GM21528 (cell line): ENCODE data around the gene ITGB6.
A peak's percentile ranks its signal among the peaks of the same experiment; 100 is the strongest.

ENCODE experiments used
- ATAC-seq: cut with Tn5 transposase; IDR thresholded peaks from one replicate; pipeline ENCODE4 v1.9.1; 2021; ENCODE audit warnings: mild to moderate bottlenecking, moderate library complexity; ENCODE audit not compliant: unreplicated experiment, low FRiP score

Gene ITGB6

DNA sequence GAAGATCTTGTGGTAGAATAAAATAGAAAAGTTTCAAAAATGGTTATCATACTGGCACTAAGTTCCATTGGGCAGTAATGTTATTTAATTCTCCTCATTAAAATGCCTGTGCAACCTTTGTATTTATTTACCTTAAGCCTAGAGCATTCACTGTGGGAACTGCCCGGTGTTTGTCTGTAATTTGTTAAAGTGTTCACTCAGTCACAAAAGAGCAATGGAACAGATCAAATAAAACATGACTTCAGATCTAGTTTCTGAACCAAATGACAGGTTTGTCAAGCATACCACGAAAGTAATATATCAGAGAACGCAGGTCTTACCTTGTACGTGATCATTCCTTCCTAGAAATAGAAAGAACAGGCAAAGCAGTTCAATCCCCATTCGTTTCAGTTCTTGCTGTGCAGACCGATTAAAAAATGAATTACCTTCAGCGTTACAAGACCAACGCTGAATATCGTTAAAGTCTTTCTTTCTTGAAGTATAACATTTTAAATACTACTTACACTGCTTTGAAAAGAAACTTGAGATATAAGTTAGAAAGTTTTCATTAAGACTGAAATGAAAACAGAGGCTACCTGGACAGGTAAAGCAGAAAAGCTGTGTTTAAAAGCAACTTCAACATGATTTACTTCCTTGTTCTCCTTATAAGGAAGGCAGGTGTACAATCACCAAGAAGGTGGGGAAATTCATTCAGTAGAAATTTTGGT, at the start of gene ITGB6:
Gene ITGB6 (minus strand): TSS at position 590 of the 707 bp plus-strand sequence. CDS start 209 bp downstream, at position 381.
- no peak for ATAC-seq

- no peak for ATAC-seq
Observed at GRCh38 chr2:160247296-160248035, 47.4 kb upstream of the ITGB6 start.

DNA sequence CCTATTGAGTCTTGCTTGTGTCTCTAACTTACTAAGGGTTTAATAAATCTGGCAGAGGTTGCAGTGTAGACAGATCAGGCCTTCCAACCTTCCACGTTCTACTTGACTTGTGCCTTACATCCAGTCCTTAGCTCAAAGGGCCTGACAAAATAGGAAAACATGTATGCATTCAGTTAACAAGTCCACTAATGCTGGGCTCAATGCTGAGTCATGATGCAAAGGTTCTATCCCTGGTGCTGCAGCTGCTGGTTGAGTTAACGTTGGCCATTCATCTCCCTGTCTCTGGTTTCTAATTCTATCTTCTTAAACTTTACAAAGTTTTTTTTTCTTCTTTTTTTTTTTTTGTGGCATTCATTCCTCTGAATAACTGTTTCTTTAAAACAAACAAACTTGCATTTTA, 46.3 kb upstream of the ITGB6 start:
- no peak for ATAC-seq

GRCh38 chr2:160245614-160246155, 45.6 kb upstream of the ITGB6 start:
- no peak for ATAC-seq

DNA sequence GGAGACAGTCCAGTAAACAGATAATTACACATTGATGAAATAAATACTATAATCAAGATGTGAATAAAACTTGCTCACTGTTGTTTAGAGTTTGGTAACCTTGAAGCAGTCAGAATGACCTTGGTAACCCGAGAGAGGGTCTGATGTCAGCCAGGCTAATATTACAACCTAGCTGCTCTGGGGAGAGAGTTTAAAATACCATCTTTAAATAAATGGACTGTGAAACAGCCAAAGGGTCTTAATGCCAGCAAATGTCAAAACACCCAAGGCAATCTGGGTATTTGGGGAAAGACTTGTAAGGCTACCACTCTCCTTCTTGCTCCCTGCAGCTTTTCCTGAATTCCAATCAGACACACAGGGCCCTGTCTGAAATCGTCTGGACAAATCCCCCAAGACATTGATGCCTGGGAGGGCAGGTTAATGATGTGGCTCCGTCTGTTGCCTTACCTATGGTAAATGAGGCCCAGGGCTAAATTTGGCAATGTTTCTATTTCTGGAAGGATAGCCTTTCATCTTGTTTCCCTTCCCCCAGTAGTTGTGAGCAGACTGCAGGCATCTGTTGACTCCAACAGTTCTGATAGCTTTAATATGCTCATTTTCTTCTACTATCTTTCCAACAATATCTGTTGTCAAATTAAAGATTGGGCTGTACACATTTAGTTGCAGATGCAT, 43.0 kb upstream of the ITGB6 start:
- no peak for ATAC-seq

- no peak for ATAC-seq
Observed at GRCh38 chr2:160241251-160242137, 41.4 kb upstream of the ITGB6 start.

GRCh38 chr2:160239436-160239835, 39.4 kb upstream of the ITGB6 start:
- ATAC-seq, result no peak

- ATAC-seq, result no peak
Observed at GRCh38 chr2:160238392-160238791, 38.3 kb upstream of the ITGB6 start.

DNA sequence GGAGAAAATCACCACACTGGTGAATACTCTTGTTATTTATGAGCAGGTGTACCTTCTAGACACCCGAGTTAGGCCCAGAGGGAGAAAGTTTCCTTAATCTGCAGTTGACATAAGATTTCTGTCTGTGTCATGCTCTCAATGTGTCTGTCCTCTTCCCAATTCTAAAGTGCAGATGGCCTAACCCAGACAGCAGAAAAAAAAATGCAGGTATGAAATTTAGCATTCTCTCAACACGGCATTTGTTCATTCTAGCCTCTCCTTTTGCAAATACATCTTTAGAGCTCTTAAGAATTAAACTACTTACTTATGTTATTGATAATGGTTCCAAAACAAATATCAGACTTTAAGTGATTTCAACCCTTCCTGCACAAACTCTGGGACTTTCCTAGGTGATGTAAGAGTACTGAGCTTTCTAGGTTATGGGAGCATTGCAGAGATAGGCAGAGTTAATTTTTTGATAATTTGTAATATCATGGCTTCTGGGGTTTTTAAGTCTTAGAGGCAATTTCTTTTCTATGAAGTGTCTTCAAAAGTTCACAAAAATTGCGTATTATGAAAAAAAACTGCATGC, 32.9 kb upstream of the ITGB6 start:
- no peak for ATAC-seq

DNA sequence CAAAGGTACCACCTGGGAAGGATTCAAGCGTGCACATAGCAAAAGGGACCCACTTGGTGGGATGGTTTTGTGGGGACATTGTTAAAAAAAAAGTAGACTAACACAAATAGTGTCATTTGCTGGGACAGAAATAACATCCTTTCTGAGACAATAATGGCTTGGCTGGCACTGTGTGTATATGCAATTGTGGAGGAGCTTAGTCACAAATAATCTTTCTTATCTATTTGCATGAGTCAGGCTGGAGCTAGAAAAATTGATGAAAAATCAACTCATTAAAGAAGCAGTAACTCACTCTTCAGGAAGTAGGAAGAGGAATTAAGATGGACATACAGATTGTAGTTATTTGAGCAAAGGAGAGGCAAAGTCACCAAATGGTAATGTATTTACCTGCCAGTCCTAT, 29.5 kb upstream of the ITGB6 start:
- no peak for ATAC-seq

GRCh38 chr2:160228141-160228917, 28.3 kb upstream of the ITGB6 start:
- no peak for ATAC-seq

DNA sequence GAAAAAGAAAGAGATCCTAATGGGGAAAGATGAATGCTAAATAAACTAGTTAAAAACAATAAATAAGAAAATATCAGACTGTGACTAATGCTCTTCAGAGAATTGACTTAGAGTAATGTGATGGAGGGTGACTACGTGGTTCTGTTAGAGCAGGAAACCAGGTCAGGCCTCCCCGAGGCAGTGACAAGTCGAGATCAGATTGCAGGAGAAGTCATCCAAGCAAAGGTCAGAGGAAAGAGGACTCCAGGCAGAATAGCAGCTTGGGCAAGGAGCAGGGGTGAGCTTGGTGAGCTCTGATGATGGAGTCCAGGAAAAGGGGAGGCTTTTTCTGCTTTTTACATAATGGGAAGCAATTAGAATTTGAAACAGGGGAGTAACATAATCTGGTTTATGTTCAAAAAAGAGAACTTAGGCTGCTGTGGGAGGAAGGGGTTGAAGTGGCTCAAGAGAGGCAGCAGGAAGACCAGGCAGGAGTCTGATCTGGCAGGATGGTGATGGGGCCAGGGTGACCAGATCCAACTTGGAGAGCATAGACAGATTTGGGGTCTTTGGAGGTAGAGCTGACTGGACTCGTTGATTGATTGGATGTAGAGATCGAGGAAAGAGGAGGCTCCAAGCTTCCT, 27.3 kb upstream of the ITGB6 start:
- ATAC-seq, result no peak

- ATAC-seq, result no peak
Observed at GRCh38 chr2:160226367-160226766, 26.3 kb upstream of the ITGB6 start.

DNA sequence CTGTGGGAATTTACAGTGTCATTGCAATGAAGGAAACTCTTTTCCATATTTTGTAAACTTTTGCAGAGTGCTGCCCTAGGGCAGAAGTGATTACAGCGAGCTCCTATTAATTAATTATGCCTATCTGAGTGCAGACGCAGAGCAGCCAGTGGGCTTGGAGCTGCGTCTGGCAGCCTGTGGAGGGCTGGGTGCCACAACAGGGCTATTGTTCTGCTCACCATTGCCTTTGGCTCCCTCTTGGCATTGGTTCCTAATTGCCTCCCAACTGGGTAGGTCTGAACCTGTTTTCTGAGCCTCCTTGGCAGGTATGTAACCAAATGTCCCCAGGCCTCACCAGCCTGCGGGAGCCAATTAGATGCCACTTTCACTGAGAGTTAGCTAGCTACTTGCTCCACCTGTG, 25.6 kb upstream of the ITGB6 start:
- ATAC-seq, result no peak

DNA sequence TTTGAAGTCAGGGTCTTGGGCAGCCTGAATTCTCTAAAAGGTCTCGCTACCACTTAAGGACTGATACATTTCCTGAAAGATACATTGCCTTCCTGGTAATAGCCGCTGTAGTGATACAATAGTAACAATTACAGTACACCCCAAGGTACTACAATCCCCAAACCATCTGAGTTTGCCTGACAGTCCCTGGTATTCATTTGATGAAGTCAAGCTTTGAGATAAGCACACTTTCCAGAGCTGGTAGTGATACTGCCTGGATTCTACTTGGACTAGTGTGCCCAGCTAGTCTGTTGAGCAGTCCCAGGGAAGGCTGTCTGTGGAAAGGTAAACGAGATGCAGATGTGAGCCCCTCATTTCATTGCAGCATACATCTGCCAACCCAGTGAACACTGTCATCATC, 24.4 kb upstream of the ITGB6 start:
- ATAC-seq, result peak; percentile 18

DNA sequence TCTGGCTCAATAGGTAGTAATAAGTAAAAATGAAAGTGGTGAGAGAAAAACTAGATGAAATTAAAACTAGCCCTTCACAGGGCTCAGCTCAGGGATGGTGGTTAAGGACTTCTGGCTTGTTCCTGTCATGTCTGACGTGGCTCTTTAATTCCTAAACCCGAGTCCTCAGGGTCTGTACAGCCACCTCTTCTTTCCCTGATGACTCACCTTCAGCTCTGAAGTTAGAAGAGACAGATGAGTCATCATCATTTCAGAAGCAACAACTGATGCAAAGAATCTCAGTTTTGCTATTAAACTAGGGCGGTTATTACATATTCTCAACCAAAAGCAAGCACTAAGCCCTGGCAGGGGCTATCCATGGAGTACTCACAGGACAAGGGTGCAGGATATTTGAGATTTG, 24.0 kb upstream of the ITGB6 start:
- ATAC-seq, result peak; percentile 94

- ATAC-seq, result no peak
Observed at GRCh38 chr2:160223560-160223959, 23.5 kb upstream of the ITGB6 start.

- ATAC-seq, result no peak
Observed at GRCh38 chr2:160222546-160223283, 22.6 kb upstream of the ITGB6 start.
